Lung microvascular endothelial cell (primary cell): ENCODE measurements around the gene PARD6G. TPM values are rescaled to one million over a fixed set of nuclear protein-coding genes. Genes with fewer than 3 reads are reported as not detected.
"Not testable (repeated sequence)": the region's sequence is repeated elsewhere in the genome, so short reads cannot be mapped to it uniquely, and the experiment has no call there.

Experiments used
- DNase-seq, 2 donors: peaks; one replicate each; pipeline versions ENCODE4 v3.0.0 to v3.0.0-alpha.2; 2010; ENCODE audit warnings: low read depth in 2 of 2
- total RNA-seq: library from RNA; depleted of rRNA; stranded (reverse); fragments of >200 nt; gene quantifications from 2 replicates; pipeline ENCODE4 v1.2.1, GENCODE V29; 2014

Gene PARD6G
- total RNA-seq, 1 donor from 2014 or later: 74.8 TPM

DNA sequence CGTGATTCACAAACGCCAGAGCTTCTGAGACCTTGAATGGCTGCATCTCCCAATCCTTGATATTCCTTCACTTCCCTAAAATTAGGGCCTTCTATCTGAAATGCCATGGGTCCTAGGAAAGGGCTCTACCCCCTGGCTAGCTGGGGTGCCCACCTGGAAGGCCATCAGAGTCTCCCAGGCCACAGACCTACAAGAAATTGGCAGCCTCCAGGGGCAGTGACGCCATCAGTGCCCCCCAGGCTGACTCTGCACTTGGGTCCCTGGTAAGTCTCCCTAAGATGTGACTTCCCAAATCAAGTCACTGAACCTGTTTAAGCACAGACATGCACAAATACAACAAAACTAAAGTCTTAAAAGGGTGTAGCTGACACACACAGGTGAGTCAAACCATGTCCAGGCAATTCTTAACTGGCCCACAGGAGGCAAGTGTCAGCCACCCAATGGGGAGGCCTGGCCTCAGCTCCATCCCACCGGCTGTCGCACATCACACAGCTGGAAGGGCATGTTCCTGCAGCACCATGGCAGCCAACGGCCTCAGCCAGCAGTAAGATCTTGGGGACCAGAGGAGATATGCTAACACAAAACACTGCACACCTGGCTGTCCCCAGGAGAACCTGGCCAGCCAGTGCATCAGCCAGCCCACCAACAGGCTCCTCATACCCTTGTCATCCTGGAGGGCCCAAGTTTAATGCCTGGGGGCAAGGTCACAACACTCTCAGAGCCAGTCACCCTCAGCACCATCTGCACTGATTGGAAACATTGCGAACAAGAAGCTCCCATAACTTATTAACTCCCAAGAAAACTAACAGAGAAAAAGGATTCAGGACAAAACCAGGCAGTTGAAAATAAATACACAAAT is 5.2 kb downstream of the PARD6G start:
- DNase-seq: no peak

- DNase-seq: no peak
These were observed 7.5 kb downstream of the PARD6G start for GRCh38 chr18:80239830-80240229.

DNA sequence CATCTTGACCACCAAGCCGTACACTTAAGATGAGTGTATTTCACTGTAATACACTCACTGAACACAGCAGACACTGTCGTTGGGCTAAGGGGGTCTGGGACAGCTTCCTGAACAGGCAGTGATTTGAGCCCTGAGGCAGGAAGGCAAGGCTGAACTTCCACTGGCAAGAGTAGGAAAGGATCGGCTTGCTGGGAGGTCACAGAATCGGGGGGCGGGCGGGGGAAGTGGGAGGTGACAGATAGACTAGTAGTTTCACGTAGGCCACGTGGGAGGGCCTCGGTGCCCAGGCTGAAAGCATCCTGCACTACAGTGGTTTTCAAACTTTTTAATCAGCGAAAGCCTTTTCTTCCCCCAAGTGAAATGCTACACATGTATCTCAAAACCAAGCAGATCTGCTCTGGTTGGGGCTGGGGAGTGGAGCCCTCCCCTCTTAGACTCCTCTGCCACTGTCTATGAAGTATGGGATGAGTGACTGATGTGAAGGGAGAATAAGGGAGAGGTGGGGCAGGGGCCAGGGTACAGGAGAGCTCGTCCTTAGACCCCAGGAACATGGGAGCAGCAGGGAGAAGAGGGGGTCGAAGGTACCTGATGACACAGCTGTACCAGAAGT is 8.6 kb downstream of the PARD6G start:
- no peak for DNase-seq

- not testable (repeated sequence) for DNase-seq
These were observed 9.8 kb downstream of the PARD6G start for GRCh38 chr18:80237519-80237918.

DNA sequence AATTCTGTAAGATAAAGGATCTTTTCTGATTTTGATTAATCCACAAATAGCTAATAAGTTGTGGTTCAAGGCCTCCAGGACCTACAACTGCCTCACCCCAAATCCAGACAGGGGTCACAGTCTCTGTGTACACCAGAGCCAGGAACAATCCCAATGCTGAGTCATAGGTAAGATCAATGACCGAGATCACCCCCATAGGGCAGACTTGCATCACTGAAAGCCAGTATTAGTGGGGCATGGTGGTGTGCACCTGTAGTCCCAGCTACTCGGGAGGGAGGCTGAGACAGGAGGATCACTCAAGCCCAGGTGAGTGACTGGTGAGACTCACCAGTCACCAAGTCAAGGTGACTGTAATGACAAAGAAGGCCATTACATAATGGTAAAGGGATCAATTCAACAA is 12.9 kb downstream of the PARD6G start:
- no peak for DNase-seq

DNA sequence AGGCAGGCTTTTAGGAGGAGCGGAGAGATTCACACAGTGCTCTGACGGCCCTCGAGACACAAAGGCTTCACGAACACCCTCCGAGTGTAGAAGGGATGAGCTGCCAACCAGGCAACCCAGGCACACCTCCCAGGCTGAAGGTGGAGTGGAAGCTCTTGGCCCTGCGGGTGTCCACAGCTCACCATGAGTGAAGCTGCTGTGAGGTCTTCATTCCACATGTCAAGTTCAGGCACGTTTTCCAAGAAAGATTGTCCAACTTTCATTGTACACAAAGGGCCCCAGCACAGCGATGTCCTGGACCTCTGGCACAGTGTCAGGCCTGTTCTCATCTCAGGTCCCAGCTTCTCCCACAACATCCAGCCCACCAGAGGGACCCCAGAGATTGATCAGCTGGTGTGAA is 13.4 kb downstream of the PARD6G start:
- no peak for DNase-seq

- DNase-seq: no peak
These were observed 14.0 kb downstream of the PARD6G start for GRCh38 chr18:80233201-80233835.

GRCh38 chr18:80232710-80233109 is 14.6 kb downstream of the PARD6G start:
- DNase-seq: no peak

- DNase-seq: no peak
These were observed 15.3 kb downstream of the PARD6G start for GRCh38 chr18:80232030-80232429.

GRCh38 chr18:80231616-80232015 is 15.7 kb downstream of the PARD6G start:
- no peak for DNase-seq

- no peak for DNase-seq
These were observed 16.2 kb downstream of the PARD6G start for GRCh38 chr18:80231151-80231550.

- DNase-seq: no peak
These were observed 17.3 kb downstream of the PARD6G start for GRCh38 chr18:80229766-80230745.

DNA sequence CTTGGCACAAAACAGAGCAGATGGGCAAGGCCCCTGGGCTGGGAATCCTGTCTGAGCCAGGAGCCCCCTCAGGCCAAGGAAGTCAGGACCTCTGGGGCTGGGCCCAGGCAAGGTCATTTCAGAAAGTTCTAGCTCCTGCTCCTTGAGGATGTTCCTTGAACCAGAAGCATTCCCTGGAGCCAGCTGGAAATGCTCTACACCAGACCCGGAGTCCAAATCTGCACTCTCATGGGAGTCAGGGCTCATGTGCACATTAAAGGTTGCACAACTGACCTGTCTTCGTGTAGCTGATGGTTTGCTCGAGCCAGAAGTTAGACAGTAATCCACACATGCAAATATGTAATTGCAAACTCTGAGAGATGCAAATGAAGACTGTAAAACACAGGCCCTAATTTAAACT is 18.0 kb downstream of the PARD6G start:
- DNase-seq: no peak

DNA sequence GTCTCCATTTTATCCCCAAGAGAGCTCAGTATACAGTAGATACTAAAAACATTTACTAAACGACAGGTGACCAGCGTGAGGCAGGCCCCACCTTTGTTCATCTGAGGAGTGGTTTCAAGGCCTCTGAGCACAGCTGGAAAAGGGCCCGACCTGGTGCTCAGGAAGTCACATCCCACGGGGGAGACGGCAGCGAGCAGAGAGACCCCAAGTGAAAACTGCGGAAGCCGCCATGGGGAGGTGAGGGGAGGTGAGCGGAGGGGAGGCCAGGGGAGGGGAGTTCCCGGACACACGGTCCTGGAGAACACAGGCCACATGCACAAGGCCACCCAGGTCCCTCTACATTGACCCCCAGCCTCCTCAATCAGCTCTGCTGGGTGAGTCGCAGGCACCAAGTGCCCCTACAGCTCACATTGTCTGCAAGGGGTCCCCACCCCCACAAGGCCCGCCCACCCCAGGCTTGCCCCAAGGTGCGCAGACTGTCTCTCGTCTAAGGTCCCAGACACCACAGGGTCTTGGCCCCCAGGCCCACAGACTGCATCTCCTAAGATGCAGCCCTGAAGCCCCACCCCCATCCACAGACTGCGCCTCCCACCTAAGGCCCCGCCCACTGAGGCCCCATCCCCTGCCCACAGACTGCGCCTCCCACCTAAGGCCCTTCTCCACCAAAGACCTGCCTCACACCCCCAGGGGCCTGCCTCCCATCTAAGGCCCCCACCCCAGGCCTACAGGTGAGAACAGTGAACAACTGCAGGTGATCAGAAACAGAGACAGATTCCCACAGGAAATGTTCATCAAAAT is 19.1 kb downstream of the PARD6G start:
- no peak for DNase-seq

- DNase-seq: no peak
These were observed 19.8 kb downstream of the PARD6G start for GRCh38 chr18:80227472-80227871.

DNA sequence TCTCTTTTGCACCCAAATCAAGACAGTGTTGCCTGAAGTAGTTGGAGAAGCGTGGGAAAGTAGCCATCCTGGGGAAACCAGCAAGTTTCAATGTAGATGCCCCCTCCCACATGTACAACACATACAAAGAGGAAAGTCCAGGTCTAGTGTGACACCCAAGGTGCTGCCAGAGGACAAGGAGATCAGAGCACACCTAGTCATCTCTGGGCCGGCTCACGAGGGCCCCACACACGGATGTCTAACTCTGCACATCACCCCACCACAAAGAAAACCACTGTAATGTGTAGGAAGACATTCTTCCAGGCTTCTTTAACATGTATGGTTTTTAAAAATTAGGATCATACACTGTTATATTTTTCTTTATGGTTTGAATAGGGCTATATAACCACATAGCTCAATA is 21.6 kb downstream of the PARD6G start:
- no peak for DNase-seq

DNA sequence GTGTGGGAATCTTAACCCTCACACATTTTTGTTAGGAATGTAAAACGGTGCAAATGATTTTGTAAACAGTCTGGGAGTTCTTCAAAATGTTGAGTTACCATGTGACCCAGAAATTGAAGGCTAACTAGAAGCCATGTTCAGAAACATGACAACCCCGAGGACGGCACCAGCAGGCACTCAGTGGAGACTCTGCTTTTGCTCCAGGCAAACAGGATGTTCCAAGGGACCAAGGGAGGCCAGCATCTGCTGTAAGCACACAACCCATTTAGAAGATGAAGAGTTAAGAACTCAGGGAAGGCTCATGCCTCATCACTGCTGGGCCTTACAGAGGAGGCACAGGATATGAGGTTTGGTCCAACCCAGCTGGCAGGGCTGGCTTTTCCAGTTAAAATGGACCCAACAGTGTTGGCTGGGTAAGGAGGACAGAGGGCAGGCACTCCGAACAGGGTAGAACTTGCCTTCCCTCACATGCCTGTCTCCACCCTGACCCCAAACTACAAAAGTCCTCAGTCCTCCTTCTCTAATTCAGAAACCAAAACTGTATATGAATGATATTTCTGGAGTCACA is 23.6 kb downstream of the PARD6G start:
- no peak for DNase-seq

DNA sequence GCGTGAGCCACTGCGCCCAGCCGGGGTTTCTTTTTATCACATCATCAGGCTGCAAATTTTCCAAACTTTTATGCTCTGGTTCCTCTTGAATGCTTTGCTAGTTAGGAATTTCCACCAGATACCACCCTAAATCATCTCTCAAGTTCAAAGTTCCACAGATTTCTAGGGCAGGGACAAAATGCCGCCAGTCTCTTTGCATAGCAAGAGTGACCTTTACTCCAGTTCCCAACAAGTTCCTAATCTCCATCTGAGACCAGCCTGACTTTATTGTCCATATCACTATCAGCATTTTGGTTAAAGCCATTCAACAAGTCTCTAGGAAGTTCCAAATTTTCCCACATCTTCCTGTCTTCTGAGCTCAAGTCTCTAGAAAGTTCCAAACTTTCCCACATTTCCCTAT is 27.8 kb downstream of the PARD6G start:
- DNase-seq: not testable (repeated sequence)

DNA sequence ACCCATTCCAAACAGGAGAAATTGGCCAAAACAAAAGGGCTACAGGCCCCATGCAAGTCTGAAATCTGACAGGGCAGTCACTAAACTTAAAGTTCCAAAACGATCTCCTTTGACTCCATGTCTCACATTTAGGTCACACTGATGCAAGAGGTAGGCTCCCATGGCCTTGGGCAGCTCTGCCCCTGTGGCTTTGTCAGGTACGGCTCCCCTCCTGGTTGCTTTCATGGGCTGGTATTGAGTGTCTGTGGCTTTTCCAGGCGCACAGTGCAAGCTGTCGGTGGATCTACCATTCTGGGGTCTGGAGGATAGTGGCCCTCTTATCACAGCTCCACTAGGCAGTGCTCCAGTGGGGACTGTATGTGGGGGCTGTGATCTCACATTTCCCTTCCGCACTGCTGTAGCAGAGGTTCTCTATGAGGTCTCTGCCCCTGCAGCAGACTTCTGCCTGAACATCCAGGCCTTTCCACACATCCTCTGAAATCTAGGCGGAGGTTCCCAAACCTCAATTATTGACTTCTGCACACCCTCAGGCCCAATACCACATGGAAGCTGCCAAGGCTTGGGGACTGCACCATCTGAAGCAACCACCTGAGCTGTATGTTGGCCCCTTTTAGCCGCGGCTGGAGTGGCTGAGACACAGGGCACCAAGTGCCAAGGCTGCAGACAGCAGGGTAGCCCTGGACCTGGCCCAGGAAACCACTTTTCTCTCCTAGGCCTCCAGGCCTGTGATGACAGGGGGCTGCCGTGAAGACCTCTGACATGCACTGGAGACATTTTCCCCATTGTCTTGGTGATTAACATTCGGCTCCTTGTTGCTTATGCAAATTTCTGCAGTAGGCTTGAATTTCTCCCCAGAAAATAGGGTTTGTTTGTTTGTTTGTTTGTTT is 28.7 kb downstream of the PARD6G start:
- no peak for DNase-seq
